ENCODE data around the gene DDX47. TPM values are rescaled to one million over a fixed set of nuclear protein-coding genes. Genes with fewer than 3 reads are reported as not detected.

The DDX47 gene
- total RNA-seq = 42.8 and 53.1 TPM in 2 replicates

GRCh38 chr12:12813120-12814101, at the start of gene DDX47:
DDX47 (plus strand) TSS chr12:12813346; CDS start chr12:12813368, 22 bp downstream.

GRCh38 chr12:12784911-12785814, 28.0 kb upstream of the DDX47 start, which contains the start of gene APOLD1:
APOLD1 (plus strand) TSS chr12:12785659; CDS start chr12:12785692, 33 bp downstream.

Other genes with a start within 250 kb of the DDX47 start
- 42.9 and 47.0 TPM in 2 replicates for gene CREBL2, start 201.5 kb upstream of the DDX47 start, total RNA-seq
- 0.11 and 0.43 TPM in 2 replicates for gene GPR19, start 117.2 kb upstream of the DDX47 start, total RNA-seq
- gene CDKN1B, start 96.0 kb upstream of the DDX47 start, total RNA-seq = 122 and 143 TPM in 2 replicates
- gene APOLD1, start 27.7 kb upstream of the DDX47 start, total RNA-seq = 80.7 and 97.2 TPM in 2 replicates
- gene GPRC5A, start 78.2 kb downstream of the DDX47 start, total RNA-seq = 0.60 and 1.4 TPM in 2 replicates
- not detected in 2 replicates for gene GPRC5D, start 138.8 kb downstream of the DDX47 start, total RNA-seq
- 29.0 and 34.5 TPM in 2 replicates for gene HEBP1, start 186.9 kb downstream of the DDX47 start, total RNA-seq
- gene FAM234B, start 231.0 kb downstream of the DDX47 start, total RNA-seq = 11.4 and 11.5 TPM in 2 replicates

Data from dermis lymphatic vessel endothelial cell (primary cell).